GM23338 (cell line): ENCODE data around the gene PRKD1. TPM values are rescaled to one million over a fixed set of nuclear protein-coding genes. Genes with fewer than 3 reads are reported as not detected.
A peak's percentile ranks its signal among the peaks of the same experiment; 100 is the strongest.

Source experiments
- ATAC-seq: fragments of 200-7000 bp; cut with Tn5 transposase; 3 replicates; pipeline ENCODE4 v1.9.1; 2020
- DNase-seq: peaks from one replicate; pipeline ENCODE4 v3.0.0-alpha.2; 2015; ENCODE audit warnings: low spot score
- H2AFZ ChIP-seq: fragments of 200-600 bp; sonication (generic); 2 replicates; pipeline ENCODE4 v1.8.0; 2016; ENCODE audit warnings: antibody characterized with exemption, mild to moderate bottlenecking, moderate library complexity
- H3F3A ChIP-seq: fragments of 200-600 bp; sonication (generic); replicated peaks from 2 replicates; pipeline ENCODE4 v1.8.0; 2017; ENCODE audit warnings: antibody characterized with exemption, mixed run types, low read depth
- H3K27ac ChIP-seq: fragments of 200-600 bp; sonication (generic); 2 replicates; pipeline ENCODE4 v1.6.1; 2016; ENCODE audit warnings: low read depth
- H3K27me3 ChIP-seq: fragments of 200-600 bp; sonication (generic); 2 replicates; pipeline ENCODE4 v1.8.0; 2016; ENCODE audit warnings: mild to moderate bottlenecking, mixed run types, moderate library complexity; ENCODE audit not compliant: insufficient read depth
- H3K36me3 ChIP-seq: fragments of 200-600 bp; sonication (generic); 2 replicates; pipeline ENCODE4 v1.8.0; 2016; ENCODE audit warnings: mild to moderate bottlenecking; ENCODE audit not compliant: insufficient read depth
- H3K4me1 ChIP-seq: fragments of 200-600 bp; sonication (generic); 2 replicates; pipeline ENCODE4 v1.8.0; 2016; ENCODE audit warnings: mild to moderate bottlenecking, moderate library complexity; ENCODE audit not compliant: insufficient read depth
- H3K4me2 ChIP-seq: fragments of 200-600 bp; sonication (generic); 2 replicates; pipeline ENCODE4 v1.7.1; 2017; ENCODE audit warnings: mixed run types
- H3K4me3 ChIP-seq: fragments of 200-600 bp; sonication (generic); 2 replicates; pipeline ENCODE4 v1.6.1; 2016; ENCODE audit warnings: mixed run types
- H3K79me2 ChIP-seq: fragments of 200-600 bp; sonication (generic); replicated peaks from 2 replicates; pipeline ENCODE4 v1.8.0; 2017; ENCODE audit warnings: mild to moderate bottlenecking; ENCODE audit not compliant: insufficient read depth
- H3K9me2 ChIP-seq: fragments of 200-600 bp; sonication (generic); 2 replicates; pipeline ENCODE4 v1.8.0; 2017; ENCODE audit not compliant: insufficient read depth
- H4K20me1 ChIP-seq: fragments of 200-600 bp; sonication (generic); replicated peaks from 2 replicates; pipeline ENCODE4 v1.8.0; 2017; ENCODE audit warnings: mild to moderate bottlenecking; ENCODE audit not compliant: insufficient read depth
- H3K27ac Mint-ChIP-seq: 2 replicates; pipeline ENCODE4 v1.8.0; 2020; ENCODE audit warnings: inconsistent platforms, mild to moderate bottlenecking, moderate library complexity, mixed read lengths
- H3K27me3 Mint-ChIP-seq: 3 replicates; pipeline ENCODE4 v1.8.0; 2022; ENCODE audit warnings: low read depth, mild to moderate bottlenecking, moderate library complexity, mixed read lengths, inconsistent platforms; ENCODE audit not compliant: insufficient read depth, poor library complexity
- H3K36me3 Mint-ChIP-seq: 3 replicates; pipeline ENCODE4 v1.8.0; 2021; ENCODE audit warnings: low read depth, mild to moderate bottlenecking, inconsistent platforms, moderate library complexity, mixed read lengths
- H3K4me1 Mint-ChIP-seq: 3 replicates; pipeline ENCODE4 v1.8.0; 2020; ENCODE audit warnings: mild to moderate bottlenecking, inconsistent platforms, mixed read lengths
- H3K4me3 Mint-ChIP-seq: 3 replicates; pipeline ENCODE4 v1.8.0; 2021; ENCODE audit warnings: moderate library complexity, mild to moderate bottlenecking, inconsistent platforms, mixed read lengths
- H3K9me3 Mint-ChIP-seq: 3 replicates; pipeline ENCODE4 v1.8.0; 2020; ENCODE audit warnings: moderate library complexity, mild to moderate bottlenecking, inconsistent platforms, mixed read lengths
- CTCF ChIP-seq, 2 experiments: fragments of 200-600 bp in 1 of 2; sonication (generic) in 1 of 2; conservative IDR thresholded peaks; 2 replicates each; pipeline versions ENCODE4 v1.5.1 to v1.6.1; 2016 to 2017; ENCODE audit warnings: antibody characterized with exemption in 2 of 2, low read depth in 2 of 2, mild to moderate bottlenecking in 2 of 2, moderate library complexity in 1 of 2
- EZH2 ChIP-seq: fragments of 200-600 bp; sonication (generic); IDR thresholded peaks from one replicate; pipeline ENCODE4 v1.8.0; 2017; ENCODE audit warnings: antibody characterized with exemption, mild to moderate bottlenecking, low read depth; ENCODE audit not compliant: unreplicated experiment
- JUNB ChIP-seq: IDR thresholded peaks from one replicate; pipeline ENCODE4 v1.6.1; 2016; ENCODE audit warnings: antibody characterized with exemption; ENCODE audit not compliant: unreplicated experiment
- NANOG ChIP-seq: IDR thresholded peaks from 2 replicates; pipeline ENCODE4 v1.6.1; 2016; ENCODE audit warnings: antibody characterized with exemption, borderline replicate concordance
- ZNF462 ChIP-seq: fragments of 250-450 bp; sonication (Bioruptor Pico); IDR thresholded peaks from 2 replicates; pipeline ENCODE4 v1.5.0; 2020; ENCODE audit warnings: mild to moderate bottlenecking, moderate library complexity
- polyA plus RNA-seq: library from polyadenylated mRNA; unstranded; fragments of >200 nt; fragmentation: Nextera tagmentation; extraction: Ambion mirVana; gene quantifications from 2 replicates; pipeline ENCODE4 v1.2.1, GENCODE V29; 2016
- total RNA-seq: library from RNA; depleted of rRNA; stranded (reverse); fragments of >200 nt; shearing (Covaris generic); gene quantifications from 2 replicates; pipeline ENCODE4 v1.2.3, GENCODE V29; 2014

PRKD1 gene
- total and polyA plus RNA-seq, 2 experiments from 2014 or later, result 3.1 to 9.7 TPM

- Histone ChIP-seq H3K4me1 (peaks cover 22% of the 10 kb centered on the region), H3K9me2 (no peaks in the 10 kb centered on the region), H3K27me3 (peaks cover 61% of the 10 kb centered on the region), H3K4me3 (peak overlapping the region; percentile 81), H3K36me3 (no peaks in the 10 kb centered on the region), H3F3A (peaks cover 6% of the 10 kb centered on the region; the same call in 1 of the 2 replicates), H3K79me2 (no peaks in the 10 kb centered on the region; the same call in 1 of the 2 replicates), H2AFZ (peak overlapping the region; percentile 61; the same call in 1 of the 2 replicates), H4K20me1 (no peaks in the 10 kb centered on the region), H3K27ac (no peak overlapping the region), H3K4me2 (peak overlapping the region; percentile 76)
- Mint-ChIP-seq H3K4me1 (peaks cover 26% of the 10 kb centered on the region), H3K4me3 (peak overlapping the region; percentile 92), H3K9me3 (no peaks in the 10 kb centered on the region), H3K27me3 (peaks cover 24% of the 10 kb centered on the region), H3K36me3 (no peaks in the 10 kb centered on the region; the same call in 2 of the 3 replicates), H3K27ac (no peak overlapping the region)
- ATAC-seq (peak; percentile 25), DNase-seq (peak; percentile 55)
- no peak for TF ChIP-seq NANOG
- no peak; a peak in 1 of 4 replicates for TF ChIP-seq CTCF (conservative IDR thresholded peaks at IDR 0.05; ENCODE audit: low read depth in 2 of 2)
- TF ChIP-seq ZNF462 (CRISPR knock-in tag), result no peak
- no peak for TF ChIP-seq JUNB
- no peak for TF ChIP-seq EZH2
Observed at GRCh38 chr14:29926701-29927375, 809 bp downstream of the PRKD1 start.
